Heart left ventricle (tissue), 13 donors: Measurements from ENCODE around the gene SGCA.

Experiments
- POLR2A ChIP-seq, 2 donors: fragments of 450-650 bp; IDR thresholded peaks; one replicate each; pipeline ENCODE4 v1.6.1; 2017; ENCODE audit warnings: antibody characterized with exemption in 2 of 2, mild to moderate bottlenecking in 2 of 2, moderate library complexity in 2 of 2
- TF ChIP-seq, protein P1 (sequence below), 12 donors: fragments of 200-600 bp; sonication (generic) in 4 of 12; IDR thresholded peaks; one replicate each; pipeline versions ENCODE4 v1.5.0 to v1.8.0; 2018 to 2022; ENCODE audit warnings: antibody characterized with exemption in 12 of 12, mild to moderate bottlenecking in 5 of 12
- donor health status: ischemic (EF 13 %, LVEDD 7.1; RV severe dilation, severe dysfunction).
- donor health status: DM: no; HTN: yes; CAD: no.
- donor health status: DM: no; HTN: no; CAD: no.
- donor health status: ischemic (EF 25% LVEDD 6.9; RV normal size, moderate dysfunction).
- donor health status: ischemic (EF 25% LVEDD 5.7; RV mildly dilated, moderate dysfunction).
- donor health status: ischemic (EF 35%, LVEDD 5.7; RV mildly dilated, moderate dysfunction).
- donor health status: nonischemic (EF 11% LVEDD 7.7; RV severe dilation, severe dysfunction).
- donor health status: DM: yes; HTN: yes; CAD: no.
- donor health status: PGD.
- donor health status: ischemic (EF 29% LVEDD 5.4; RV normal size, mild dysfunction).
- donor health status: nonischemic (EF 23%, LVEDD 6.1; RV moderate dilation, normal function).

DNA sequence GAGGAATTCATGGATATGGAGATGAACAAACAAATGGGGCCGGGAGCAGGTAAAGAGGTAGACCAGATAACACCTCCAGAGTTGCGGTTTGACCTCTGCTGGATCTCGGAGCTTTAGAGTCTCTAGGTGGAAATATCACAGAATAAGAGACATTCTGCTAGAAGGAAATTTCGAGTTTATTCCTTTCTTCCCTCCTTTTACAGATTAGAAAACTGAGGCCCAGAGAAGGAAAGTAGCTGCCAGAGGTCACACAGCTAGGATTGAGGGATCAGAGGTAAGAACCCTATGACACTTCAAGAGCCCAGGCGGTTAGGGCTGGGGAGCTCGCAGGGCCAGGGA lies 43.3 kb downstream of the SGCA start:
- TF ChIP-seq, protein P1, sequence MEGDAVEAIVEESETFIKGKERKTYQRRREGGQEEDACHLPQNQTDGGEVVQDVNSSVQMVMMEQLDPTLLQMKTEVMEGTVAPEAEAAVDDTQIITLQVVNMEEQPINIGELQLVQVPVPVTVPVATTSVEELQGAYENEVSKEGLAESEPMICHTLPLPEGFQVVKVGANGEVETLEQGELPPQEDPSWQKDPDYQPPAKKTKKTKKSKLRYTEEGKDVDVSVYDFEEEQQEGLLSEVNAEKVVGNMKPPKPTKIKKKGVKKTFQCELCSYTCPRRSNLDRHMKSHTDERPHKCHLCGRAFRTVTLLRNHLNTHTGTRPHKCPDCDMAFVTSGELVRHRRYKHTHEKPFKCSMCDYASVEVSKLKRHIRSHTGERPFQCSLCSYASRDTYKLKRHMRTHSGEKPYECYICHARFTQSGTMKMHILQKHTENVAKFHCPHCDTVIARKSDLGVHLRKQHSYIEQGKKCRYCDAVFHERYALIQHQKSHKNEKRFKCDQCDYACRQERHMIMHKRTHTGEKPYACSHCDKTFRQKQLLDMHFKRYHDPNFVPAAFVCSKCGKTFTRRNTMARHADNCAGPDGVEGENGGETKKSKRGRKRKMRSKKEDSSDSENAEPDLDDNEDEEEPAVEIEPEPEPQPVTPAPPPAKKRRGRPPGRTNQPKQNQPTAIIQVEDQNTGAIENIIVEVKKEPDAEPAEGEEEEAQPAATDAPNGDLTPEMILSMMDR (IDR thresholded peaks at IDR 0.05), result no peak
- TF ChIP-seq POLR2A (IDR thresholded peaks at IDR 0.05), result no peak
